22Rv1 (cell line): ENCODE results near the gene GAS7.

Experiments used
- CTCF ChIP-seq: fragments of 450-650 bp; IDR thresholded peaks from 2 replicates; pipeline ENCODE4 v1.5.1; 2017; ENCODE audit warnings: mild to moderate bottlenecking
- ZFX ChIP-seq: fragments of 450-650 bp; IDR thresholded peaks from 2 replicates; pipeline ENCODE4 v1.6.1; 2017; ENCODE audit warnings: antibody characterized with exemption, borderline replicate concordance

GRCh38 chr17:9898812-9899211, 299.6 kb downstream of the GAS7 start:
- TF ChIP-seq CTCF (no peak), ZFX (no peak)
